ENCODE data around the gene PIBF1. TPM values are rescaled to one million over a fixed set of nuclear protein-coding genes. Genes with fewer than 3 reads are reported as not detected.

Gene PIBF1
- 10 to 100 TPM in 3 of 4 donors, 1 to 10 TPM in 1; 9.2 to 15.9 (median 10.5) TPM for polyA plus RNA-seq
- long read RNA-seq, donor 1: 0 reads
- long read RNA-seq, donor 2, partial matches to known transcripts: 0 of 2 reads
- long read RNA-seq, donor 2, other reads (novel, unspliced or antisense): 0 of 2 reads
- long read RNA-seq, donor 3, partial matches to known transcripts: 7 of 7 reads
- long read RNA-seq, donor 3, other reads (novel, unspliced or antisense): 0 of 7 reads
- long read RNA-seq, donor 4, partial matches to known transcripts: 0 of 1 reads
- long read RNA-seq, donor 4, other reads (novel, unspliced or antisense): 0 of 1 reads
- long read RNA-seq, donor 5, partial matches to known transcripts: 0 of 1 reads
- long read RNA-seq, donor 5, other reads (novel, unspliced or antisense): 0 of 1 reads
- long read RNA-seq, donor 6, partial matches to known transcripts: 0 of 2 reads
- long read RNA-seq, donor 6, other reads (novel, unspliced or antisense): 0 of 2 reads
- long read RNA-seq, donor 7: 0 reads
- long read RNA-seq, donor 8: 0 reads
- long read RNA-seq, donor 9: 0 reads
- long read RNA-seq, donor 10, partial matches to known transcripts: 12 of 16 reads
- long read RNA-seq, donor 10, other reads (novel, unspliced or antisense): 0 of 16 reads

- FAIRE-seq: peak; percentile 81
- peak within 1 kb of the TSS; percentile 82 to 86 (median 82) for H3K4me3 ChIP-seq (ENCODE audit: low read depth in 1 of 3, low read length in 3 of 3)
- peaks cover 0 to 4% (median 3%) of the 10 kb centered on the region in 3 donors for H3K4me1 ChIP-seq (ENCODE audit: control insufficient read depth in 3 of 3, insufficient read depth in 2 of 3, low read depth in 1 of 3, low read length in 2 of 3)
- H3K36me3 ChIP-seq (ENCODE audit: control insufficient read depth in 3 of 3, insufficient read depth in 2 of 3, low read depth in 1 of 3, low read length in 3 of 3): peaks cover 4 to 12% (median 8%) of the 10 kb centered on the region in 3 donors
- H3K9me3 ChIP-seq (ENCODE audit: control insufficient read depth in 2 of 2, insufficient read depth in 1 of 2, low read depth in 1 of 2, low read length in 1 of 2): no peaks in the 10 kb centered on the region
- no peaks in the 10 kb centered on the region for H3K27me3 ChIP-seq (ENCODE audit: control insufficient read depth in 3 of 3, insufficient read depth in 3 of 3, low read length in 3 of 3)
- peak within 1 kb of the TSS; percentile 62 to 93 (median 78) for H3K27ac ChIP-seq (ENCODE audit: low read depth in 1 of 3, low read length in 2 of 3)
- 0% methylated on average over 80 to 81 of the region's 81 CpGs for WGBS, 3 donors
- peak; percentile 99 for DNase-seq
Observed at GRCh38 chr13:72781451-72782439, at the start of gene PIBF1, which contains the start of gene DIS3. Gene PIBF1, plus strand, starts transcription at chr13:72782133. Its CDS starts 1,337 bp downstream, at chr13:72783470. Gene DIS3, minus strand, starts transcription at chr13:72781900. Its CDS starts 68 bp downstream, at chr13:72781832.

- H3K4me3 ChIP-seq (ENCODE audit: low read depth in 1 of 3, low read length in 3 of 3): no peak overlapping the region
- no peaks in the 10 kb centered on the region for H3K27me3 ChIP-seq (ENCODE audit: control insufficient read depth in 3 of 3, insufficient read depth in 3 of 3, low read length in 3 of 3)
- H3K9me3 ChIP-seq (ENCODE audit: control insufficient read depth in 2 of 2, insufficient read depth in 1 of 2, low read depth in 1 of 2, low read length in 1 of 2): no peaks in the 10 kb centered on the region
- H3K36me3 ChIP-seq (ENCODE audit: control insufficient read depth in 3 of 3, insufficient read depth in 2 of 3, low read depth in 1 of 3, low read length in 3 of 3): peaks cover 2 to 8% (median 7%) of the 10 kb centered on the region in 3 donors
- 60 to 70% (median 70%) methylated on average over 3 of the region's 3 CpGs for WGBS, 3 donors
- DNase-seq (peak in 1 of 2 donors; percentile 24), FAIRE-seq (no peak)
- H3K4me1 ChIP-seq (ENCODE audit: control insufficient read depth in 3 of 3, insufficient read depth in 2 of 3, low read depth in 1 of 3, low read length in 2 of 3): no peaks in the 10 kb centered on the region
- H3K27ac ChIP-seq (ENCODE audit: low read depth in 1 of 3, low read length in 2 of 3): no peak overlapping the region
Observed at GRCh38 chr13:72737033-72737432, 44.9 kb upstream of the PIBF1 start.

GRCh38 chr13:72740015-72740414 is 41.9 kb upstream of the PIBF1 start:
- Histone ChIP-seq H3K27ac (ENCODE audit: low read depth in 1 of 3, low read length in 2 of 3) (no peak overlapping the region), H3K4me1 (ENCODE audit: control insufficient read depth in 3 of 3, insufficient read depth in 2 of 3, low read depth in 1 of 3, low read length in 2 of 3) (no peaks in the 10 kb centered on the region), H3K4me3 (ENCODE audit: low read depth in 1 of 3, low read length in 3 of 3) (no peak overlapping the region), H3K36me3 (ENCODE audit: control insufficient read depth in 3 of 3, insufficient read depth in 2 of 3, low read depth in 1 of 3, low read length in 3 of 3) (peaks cover 4 to 7% (median 5%) of the 10 kb centered on the region in 3 donors), H3K27me3 (ENCODE audit: control insufficient read depth in 3 of 3, insufficient read depth in 3 of 3, low read length in 3 of 3) (no peaks in the 10 kb centered on the region), H3K9me3 (ENCODE audit: control insufficient read depth in 2 of 2, insufficient read depth in 1 of 2, low read depth in 1 of 2, low read length in 1 of 2) (no peaks in the 10 kb centered on the region)
- DNase-seq: no peak
- FAIRE-seq: no peak
- 70 to 91% (median 80%) methylated on average over 1 of the region's 1 CpG for WGBS, 3 donors

- 58 to 82% (median 68%) methylated on average over 1 of the region's 1 CpG for WGBS, 3 donors
- no peaks in the 10 kb centered on the region for H3K27me3 ChIP-seq (ENCODE audit: control insufficient read depth in 3 of 3, insufficient read depth in 3 of 3, low read length in 3 of 3)
Observed at GRCh38 chr13:72745260-72745659, 36.7 kb upstream of the PIBF1 start.

GRCh38 chr13:72751220-72751619 is 30.7 kb upstream of the PIBF1 start:
- DNase-seq: no peak
- Histone ChIP-seq H3K4me3 (ENCODE audit: low read depth in 1 of 3, low read length in 3 of 3) (no peak overlapping the region), H3K36me3 (ENCODE audit: control insufficient read depth in 3 of 3, insufficient read depth in 2 of 3, low read depth in 1 of 3, low read length in 3 of 3) (peaks cover 9 to 17% (median 11%) of the 10 kb centered on the region in 3 donors), H3K4me1 (ENCODE audit: control insufficient read depth in 3 of 3, insufficient read depth in 2 of 3, low read depth in 1 of 3, low read length in 2 of 3) (no peaks in the 10 kb centered on the region), H3K9me3 (ENCODE audit: control insufficient read depth in 2 of 2, insufficient read depth in 1 of 2, low read depth in 1 of 2, low read length in 1 of 2) (no peaks in the 10 kb centered on the region), H3K27me3 (ENCODE audit: control insufficient read depth in 3 of 3, insufficient read depth in 3 of 3, low read length in 3 of 3) (no peaks in the 10 kb centered on the region), H3K27ac (ENCODE audit: low read depth in 1 of 3, low read length in 2 of 3) (no peak overlapping the region)
- FAIRE-seq: no peak

More at GRCh38 chr13:72745260-72745659, 36.7 kb upstream of the PIBF1 start:
- Histone ChIP-seq H3K27ac (ENCODE audit: low read depth in 1 of 3, low read length in 2 of 3) (no peak overlapping the region), H3K36me3 (ENCODE audit: control insufficient read depth in 3 of 3, insufficient read depth in 2 of 3, low read depth in 1 of 3, low read length in 3 of 3) (peaks cover 6 to 8% (median 7%) of the 10 kb centered on the region in 3 donors), H3K9me3 (ENCODE audit: control insufficient read depth in 2 of 2, insufficient read depth in 1 of 2, low read depth in 1 of 2, low read length in 1 of 2) (no peaks in the 10 kb centered on the region), H3K4me3 (ENCODE audit: low read depth in 1 of 3, low read length in 3 of 3) (no peak overlapping the region), H3K4me1 (ENCODE audit: control insufficient read depth in 3 of 3, insufficient read depth in 2 of 3, low read depth in 1 of 3, low read length in 2 of 3) (no peaks in the 10 kb centered on the region)
- FAIRE-seq (no peak), DNase-seq (no peak)

- no peaks in the 10 kb centered on the region for H3K27me3 ChIP-seq (ENCODE audit: control insufficient read depth in 3 of 3, insufficient read depth in 3 of 3, low read length in 3 of 3)
- FAIRE-seq (no peak), DNase-seq (no peak)
- H3K9me3 ChIP-seq (ENCODE audit: control insufficient read depth in 2 of 2, insufficient read depth in 1 of 2, low read depth in 1 of 2, low read length in 1 of 2): no peaks in the 10 kb centered on the region
- WGBS, 3 donors: 91 to 97% (median 94%) methylated on average over 6 of the region's 6 CpGs
- H3K4me3 ChIP-seq (ENCODE audit: low read depth in 1 of 3, low read length in 3 of 3): no peak overlapping the region
- no peaks in the 10 kb centered on the region for H3K4me1 ChIP-seq (ENCODE audit: control insufficient read depth in 3 of 3, insufficient read depth in 2 of 3, low read depth in 1 of 3, low read length in 2 of 3)
- H3K27ac ChIP-seq (ENCODE audit: low read depth in 1 of 3, low read length in 2 of 3): no peak overlapping the region
- H3K36me3 ChIP-seq (ENCODE audit: control insufficient read depth in 3 of 3, insufficient read depth in 2 of 3, low read depth in 1 of 3, low read length in 3 of 3): peaks cover 7 to 17% (median 17%) of the 10 kb centered on the region in 3 donors
Observed at GRCh38 chr13:72754111-72754510, 27.8 kb upstream of the PIBF1 start.

GRCh38 chr13:72757792-72758535 is 24.0 kb upstream of the PIBF1 start:
- Histone ChIP-seq H3K4me1 (ENCODE audit: control insufficient read depth in 3 of 3, insufficient read depth in 2 of 3, low read depth in 1 of 3, low read length in 2 of 3) (no peaks in the 10 kb centered on the region), H3K27ac (ENCODE audit: low read depth in 1 of 3, low read length in 2 of 3) (no peak overlapping the region), H3K36me3 (ENCODE audit: control insufficient read depth in 3 of 3, insufficient read depth in 2 of 3, low read depth in 1 of 3, low read length in 3 of 3) (peaks cover 12 to 22% (median 18%) of the 10 kb centered on the region in 3 donors), H3K4me3 (ENCODE audit: low read depth in 1 of 3, low read length in 3 of 3) (no peak overlapping the region), H3K9me3 (ENCODE audit: control insufficient read depth in 2 of 2, insufficient read depth in 1 of 2, low read depth in 1 of 2, low read length in 1 of 2) (no peaks in the 10 kb centered on the region), H3K27me3 (ENCODE audit: control insufficient read depth in 3 of 3, insufficient read depth in 3 of 3, low read length in 3 of 3) (no peaks in the 10 kb centered on the region)
- no peak for DNase-seq
- no peak for FAIRE-seq
- WGBS, 3 donors: 67 to 72% (median 71%) methylated on average over 4 of the region's 4 CpGs
